Stimulated activated CD4-positive, alpha-beta T cell treated with anti-CD3 and anti-CD28 coated beads, Interleukin-1b, Interleukin-23, amount 100 ng/mL, for 1 hour (primary cell): ENCODE results near the gene EYA4.

ENCODE experiments used
- DNase-seq, 2 donors: peaks; one replicate each; pipeline ENCODE4 v3.0.0-alpha.2; 2020; ENCODE audit warnings: low read depth in 2 of 2

Gene EYA4

DNA sequence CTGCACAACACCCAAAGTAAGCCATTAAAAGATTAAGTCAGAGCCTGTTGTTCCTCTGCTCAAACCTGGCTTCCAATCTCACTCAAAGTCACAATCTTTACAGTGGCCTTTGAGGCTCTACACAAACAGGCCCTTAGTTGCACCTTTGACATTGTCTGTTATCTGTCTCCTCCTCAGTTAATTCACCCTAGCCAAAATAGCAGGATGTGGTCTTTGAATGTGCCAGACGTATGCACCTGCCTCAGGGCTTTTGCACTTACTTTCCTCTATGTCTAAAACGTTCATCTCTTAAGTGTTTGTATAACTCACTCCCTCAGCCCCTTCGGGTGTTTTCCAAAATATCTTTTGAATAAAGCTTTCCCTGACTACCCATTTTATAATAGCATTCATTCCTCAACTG, 107.7 kb downstream of the EYA4 start:
- no peak for DNase-seq

GRCh38 chr6:133350928-133351327, 109.8 kb downstream of the EYA4 start:
- no peak for DNase-seq

GRCh38 chr6:133352046-133352445, 110.9 kb downstream of the EYA4 start:
- no peak for DNase-seq

DNA sequence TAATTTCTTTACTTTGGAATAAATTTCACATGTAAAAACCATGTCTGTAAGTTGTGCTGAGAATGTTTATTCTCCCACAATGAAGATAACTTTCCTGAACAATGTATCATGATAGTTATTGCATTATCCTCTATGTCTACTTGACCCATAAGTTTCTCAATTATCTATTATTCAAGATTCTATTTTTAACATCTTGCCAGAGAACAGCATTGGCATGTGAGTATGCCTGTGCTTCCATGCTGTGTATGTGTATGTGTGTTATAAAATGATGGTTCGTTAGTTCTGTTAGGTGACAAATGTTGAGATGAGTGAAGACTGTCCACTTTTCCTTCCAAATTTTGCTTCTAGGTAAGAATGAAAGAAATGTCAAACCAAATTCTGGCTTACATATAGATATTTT, 111.9 kb downstream of the EYA4 start:
- DNase-seq = no peak

- DNase-seq = no peak
Measured at GRCh38 chr6:133355922-133356321, 114.8 kb downstream of the EYA4 start.

DNA sequence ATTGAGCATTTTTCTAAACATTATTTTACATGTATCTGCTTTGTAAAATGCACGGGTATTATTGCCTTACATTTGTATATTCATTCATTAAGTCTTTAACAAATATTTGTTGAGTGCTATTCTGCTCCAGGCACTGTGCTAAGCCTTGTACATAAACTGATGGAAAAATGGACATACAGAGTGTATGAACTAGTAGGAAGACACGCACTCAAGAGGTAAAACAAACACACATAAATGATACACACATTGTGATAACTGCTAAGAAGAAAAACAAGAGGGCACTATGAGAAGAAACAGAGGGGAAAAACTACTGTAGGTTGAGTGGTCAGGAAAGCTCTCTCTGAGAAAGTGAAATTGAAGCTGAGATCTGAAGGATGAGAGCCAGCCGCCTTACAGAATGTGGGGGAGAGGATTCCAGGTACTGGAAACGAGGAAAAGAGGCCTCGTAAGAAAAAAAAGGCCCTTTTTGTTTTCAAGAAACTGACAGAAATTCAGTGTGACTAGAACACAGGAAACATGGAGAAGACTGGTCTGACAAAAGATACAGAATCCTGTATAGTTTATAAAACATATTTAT, 117.5 kb downstream of the EYA4 start:
- DNase-seq = no peak

- no peak for DNase-seq
Measured at GRCh38 chr6:133359256-133359655, 118.1 kb downstream of the EYA4 start.

DNA sequence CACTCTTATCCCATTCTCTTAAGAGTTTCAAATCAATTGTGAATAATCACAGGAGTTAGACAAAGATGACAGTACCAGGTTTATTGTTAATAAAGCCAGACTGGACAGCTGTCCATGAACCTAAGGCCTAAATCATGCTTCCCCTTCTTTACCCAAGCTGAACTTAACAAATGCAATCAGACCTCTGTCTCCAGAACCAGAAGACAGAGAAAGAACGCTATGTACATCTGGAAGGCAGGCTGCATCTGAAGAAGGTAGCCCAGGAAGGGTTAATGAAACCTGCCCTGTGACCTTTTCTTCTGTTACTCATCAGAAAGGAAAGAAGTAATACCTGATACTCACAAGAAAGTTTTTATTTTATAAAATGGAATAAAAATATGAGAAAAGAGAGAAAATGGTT, 118.6 kb downstream of the EYA4 start:
- no peak for DNase-seq

- no peak for DNase-seq
Measured at GRCh38 chr6:133360194-133360593, 119.0 kb downstream of the EYA4 start.

DNA sequence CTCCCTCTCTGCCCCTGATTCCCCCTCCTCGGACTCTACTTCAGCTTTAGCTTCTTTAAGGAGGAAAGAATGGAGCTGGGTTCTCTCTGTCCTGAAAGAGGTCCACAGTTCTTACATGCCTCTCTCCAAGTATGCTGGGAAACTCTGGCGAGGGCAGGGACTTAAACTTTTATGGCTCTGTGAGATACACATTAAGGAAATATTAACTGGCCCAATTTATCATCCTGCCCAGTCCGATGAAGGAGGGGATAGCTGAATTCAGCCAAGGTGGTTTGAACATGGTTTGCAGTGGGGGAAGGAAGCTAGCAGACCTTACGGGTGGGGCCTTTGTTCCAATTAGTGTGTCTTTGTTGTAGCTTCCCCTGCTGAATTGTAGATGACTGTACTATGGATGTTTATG, 121.7 kb downstream of the EYA4 start:
- DNase-seq = no peak

DNA sequence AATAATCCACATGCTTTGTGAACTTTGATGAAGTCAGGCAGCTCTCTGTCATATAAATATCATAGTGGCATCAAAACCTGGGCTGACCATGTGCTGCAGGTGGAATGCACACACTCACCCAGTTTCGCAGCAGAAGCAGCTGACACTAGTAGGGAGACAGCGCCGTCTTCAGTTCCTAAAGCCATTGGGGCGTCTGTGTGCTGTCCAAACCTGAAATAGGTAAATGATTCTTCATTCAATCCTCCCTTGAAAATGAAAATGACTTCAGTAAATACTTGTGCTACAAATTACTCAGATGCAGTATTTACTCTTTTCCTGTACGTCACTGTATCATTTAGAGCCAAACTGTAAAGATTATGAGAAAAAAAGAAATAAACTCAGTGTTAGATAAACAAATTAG, 127.5 kb downstream of the EYA4 start:
- DNase-seq = no peak

GRCh38 chr6:133369773-133370272, 128.7 kb downstream of the EYA4 start:
- no peak for DNase-seq

GRCh38 chr6:133376743-133377142, 135.6 kb downstream of the EYA4 start:
- DNase-seq = no peak

GRCh38 chr6:133377219-133377618, 136.1 kb downstream of the EYA4 start:
- DNase-seq = no peak

DNA sequence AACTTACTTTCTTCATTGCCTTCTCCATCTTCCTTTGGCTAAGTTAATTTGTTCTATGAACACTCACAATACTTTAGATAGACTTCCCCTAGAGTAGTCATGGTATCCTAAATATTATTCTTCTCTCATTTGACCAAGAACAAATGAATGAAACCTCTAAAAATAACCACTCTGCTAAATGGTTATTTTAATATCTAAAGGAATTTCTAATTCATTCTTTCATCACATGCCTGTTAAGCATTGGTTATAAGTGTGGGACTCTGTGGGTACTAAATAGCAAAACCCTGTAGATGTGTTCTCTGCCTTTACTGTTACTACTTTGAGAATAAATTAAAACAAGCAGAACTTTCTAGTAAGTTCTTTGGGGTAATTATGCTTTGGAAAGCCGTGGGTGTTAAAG, 138.9 kb downstream of the EYA4 start:
- DNase-seq = no peak

DNA sequence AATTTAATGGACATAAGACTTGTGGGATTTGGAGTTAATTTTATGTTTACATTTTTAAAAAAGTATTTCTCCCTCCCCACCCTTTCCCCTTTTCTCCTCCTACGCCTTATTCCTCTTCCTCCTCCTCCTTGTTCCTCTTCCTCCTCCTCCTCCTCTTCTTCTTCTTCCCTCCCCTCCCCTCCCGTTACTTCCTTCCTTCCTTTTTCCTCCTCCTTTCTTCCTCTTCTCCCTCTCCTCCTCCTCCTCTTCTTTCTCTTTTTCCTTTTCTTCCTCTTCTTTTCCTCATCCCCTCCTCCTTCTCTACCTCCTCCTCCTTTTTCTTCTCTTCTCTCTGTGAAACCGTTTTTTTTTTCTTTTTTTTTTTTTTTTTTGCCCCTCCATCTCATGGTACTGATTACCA, 139.6 kb downstream of the EYA4 start:
- no peak for DNase-seq

GRCh38 chr6:133388731-133389130, 147.6 kb downstream of the EYA4 start:
- DNase-seq = no peak

DNA sequence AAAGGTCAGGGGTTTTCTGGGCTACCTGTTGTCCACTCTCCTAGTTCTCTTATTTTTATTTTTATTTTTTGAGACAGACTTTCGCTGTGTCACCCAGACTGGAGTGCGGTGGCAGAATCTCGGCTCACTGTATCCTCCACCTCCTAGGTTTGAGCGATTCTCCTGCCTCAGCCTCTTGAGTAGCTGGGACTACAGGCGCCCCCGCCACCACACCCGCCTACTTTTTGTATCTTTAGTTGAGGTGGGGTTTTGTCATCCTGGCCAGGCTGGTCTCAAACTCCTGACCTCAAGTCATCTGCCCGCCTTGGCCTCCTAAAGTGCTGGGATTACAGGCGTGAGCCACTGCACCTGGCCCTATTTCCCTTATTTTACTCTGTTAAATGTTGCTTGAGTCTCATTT, 149.0 kb downstream of the EYA4 start:
- DNase-seq = no peak

- no peak for DNase-seq
Measured at GRCh38 chr6:133392015-133392414, 150.9 kb downstream of the EYA4 start.

GRCh38 chr6:133392641-133393040, 151.5 kb downstream of the EYA4 start:
- no peak for DNase-seq

- no peak for DNase-seq
Measured at GRCh38 chr6:133393891-133394290, 152.7 kb downstream of the EYA4 start.

- DNase-seq = no peak
Measured at GRCh38 chr6:133394630-133395029, 153.5 kb downstream of the EYA4 start.

- DNase-seq = no peak
Measured at GRCh38 chr6:133396233-133396983, 155.3 kb downstream of the EYA4 start.

- no peak for DNase-seq
Measured at GRCh38 chr6:133396984-133397348, 155.8 kb downstream of the EYA4 start.
